ENCODE data around the gene LRRC23. TPM values are rescaled to one million over a fixed set of nuclear protein-coding genes. Genes with fewer than 3 reads are reported as not detected.

LRRC23 gene
- polyA plus RNA-seq, 1 donor (not counting 4 experiments of a cell fraction or from before 2014, with no cell fraction given): 7.1 TPM

DNA sequence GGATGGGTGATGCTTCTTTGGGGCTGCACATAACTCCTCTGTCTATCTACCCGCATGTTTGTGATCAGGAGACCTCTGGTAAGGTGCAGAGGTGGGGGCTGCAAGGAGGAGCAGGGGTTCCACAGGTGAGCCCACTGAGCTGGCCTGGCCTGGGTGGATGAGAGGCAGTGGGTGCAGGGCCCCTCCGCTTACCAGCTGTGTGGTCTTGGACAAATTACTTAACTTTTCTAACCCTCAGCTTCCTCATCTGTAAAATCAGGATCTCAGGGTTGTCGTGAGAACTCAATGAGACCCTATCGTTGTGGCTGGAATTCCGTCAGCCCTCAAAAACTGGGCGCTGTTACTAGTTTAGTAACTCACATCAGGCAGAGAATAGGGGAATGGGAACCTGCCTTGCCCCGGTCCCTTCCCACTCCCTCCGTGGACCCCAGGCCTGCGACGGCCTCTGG is 54.0 kb downstream of the LRRC23 start:
- Histone ChIP-seq H4K20me1 (ENCODE audit: control insufficient read depth, extremely low read depth, insufficient read depth, low read length) (no peaks in the 10 kb centered on the region), H3K9ac (ENCODE audit: control insufficient read depth, extremely low read depth, insufficient read depth, low read length) (peak overlapping the region; percentile 40), H3K79me2 (ENCODE audit: control insufficient read depth, insufficient read depth, low read length) (peaks cover 9% of the 10 kb centered on the region), H2AFZ (ENCODE audit: control insufficient read depth, low read length) (peak overlapping the region; percentile 37), H3K36me3 (ENCODE audit: control insufficient read depth in 2 of 2, extremely low read depth in 1 of 2, insufficient read depth in 2 of 2, low read length in 2 of 2) (peaks cover 0 to 1% of the 10 kb centered on the region in 2 experiments), H3K4me2 (ENCODE audit: control insufficient read depth, extremely low read depth, insufficient read depth, low read depth, low read length) (peak overlapping the region; percentile 49), H3K4me1 (ENCODE audit: control insufficient read depth, extremely low read depth, insufficient read depth, low read length) (peaks cover 35% of the 10 kb centered on the region), H3K4me3 (ENCODE audit: control insufficient read depth in 2 of 3, extremely low read depth in 1 of 3, insufficient read depth in 2 of 3, low read depth in 1 of 3, low read length in 3 of 3) (no peak overlapping the region), H3K9me3 (ENCODE audit: control insufficient read depth, low read depth, low read length) (no peaks in the 10 kb centered on the region), H3K27ac (ENCODE audit: control insufficient read depth, insufficient read depth, low read length) (peak overlapping the region; percentile 20), H3K9me1 (ENCODE audit: control insufficient read depth, extremely low read depth, insufficient read depth, low read length) (no peaks in the 10 kb centered on the region), H3K27me3 (ENCODE audit: control insufficient read depth, extremely low read depth, insufficient read depth, low read length) (no peaks in the 10 kb centered on the region)
- TF ChIP-seq CTCF (optimal IDR thresholded peaks at IDR 0.05 in 1 of 3, IDR thresholded peaks at IDR 0.05 in 1 of 3, conservative IDR thresholded peaks at IDR 0.05 in 1 of 3; ENCODE audit: extremely low read depth in 1 of 3, insufficient read depth in 2 of 3, low read length in 3 of 3) (no peak), EZH2 (IDR thresholded peaks at IDR 0.05; ENCODE audit: low read length) (no peak)
- DNase-seq (ENCODE audit: low read depth, low spot score): no peak
- dilution Hi-C loops (cut with MboI; ENCODE audit: extremely low pct_ligation_motif_present, low sequenced_read_pairs): no loop called here
- no peak for FAIRE-seq

- H3K9ac ChIP-seq (ENCODE audit: control insufficient read depth, extremely low read depth, insufficient read depth, low read length): no peak overlapping the region
- H3K27ac ChIP-seq (ENCODE audit: control insufficient read depth, insufficient read depth, low read length): no peak overlapping the region
- DNase-seq (ENCODE audit: low read depth, low spot score): no peak
- no peak overlapping the region for H3K4me3 ChIP-seq (ENCODE audit: control insufficient read depth in 2 of 3, extremely low read depth in 1 of 3, insufficient read depth in 2 of 3, low read depth in 1 of 3, low read length in 3 of 3)
- no peaks in the 10 kb centered on the region for H3K9me3 ChIP-seq (ENCODE audit: control insufficient read depth, low read depth, low read length)
- TF ChIP-seq EZH2 (IDR thresholded peaks at IDR 0.05; ENCODE audit: low read length) (no peak), CTCF (optimal IDR thresholded peaks at IDR 0.05 in 1 of 3, IDR thresholded peaks at IDR 0.05 in 1 of 3, conservative IDR thresholded peaks at IDR 0.05 in 1 of 3; ENCODE audit: extremely low read depth in 1 of 3, insufficient read depth in 2 of 3, low read length in 3 of 3) (no peak)
- H3K79me2 ChIP-seq (ENCODE audit: control insufficient read depth, insufficient read depth, low read length): peaks cover 15% of the 10 kb centered on the region
- peaks cover 3 to 4% of the 10 kb centered on the region in 2 experiments for H3K36me3 ChIP-seq (ENCODE audit: control insufficient read depth in 2 of 2, extremely low read depth in 1 of 2, insufficient read depth in 2 of 2, low read length in 2 of 2)
- no peak overlapping the region for H3K4me2 ChIP-seq (ENCODE audit: control insufficient read depth, extremely low read depth, insufficient read depth, low read depth, low read length)
- dilution Hi-C loops (cut with MboI; ENCODE audit: extremely low pct_ligation_motif_present, low sequenced_read_pairs): no loop called here
- no peaks in the 10 kb centered on the region for H4K20me1 ChIP-seq (ENCODE audit: control insufficient read depth, extremely low read depth, insufficient read depth, low read length)
- no peaks in the 10 kb centered on the region for H3K27me3 ChIP-seq (ENCODE audit: control insufficient read depth, extremely low read depth, insufficient read depth, low read length)
- no peak for FAIRE-seq
- H3K4me1 ChIP-seq (ENCODE audit: control insufficient read depth, extremely low read depth, insufficient read depth, low read length): peaks cover 36% of the 10 kb centered on the region
- no peaks in the 10 kb centered on the region for H3K9me1 ChIP-seq (ENCODE audit: control insufficient read depth, extremely low read depth, insufficient read depth, low read length)
- no peak overlapping the region for H2AFZ ChIP-seq (ENCODE audit: control insufficient read depth, low read length)
Measured at GRCh38 chr12:6959058-6959804, 54.6 kb downstream of the LRRC23 start.
